Large intestine (tissue), 3 donors: ENCODE measurements around the gene S100A3. TPM values are rescaled to one million over a fixed set of nuclear protein-coding genes. Genes with fewer than 3 reads are reported as not detected.

Experiments
- DNase-seq, 2 donors: peaks; one replicate each; pipeline versions ENCODE4 v3.0.0 to v3.0.0-alpha.2; 2013
- H3K27ac ChIP-seq: one replicate; pipeline ENCODE4 v1.5.1; 2013; ENCODE audit warnings: low read length
- H3K27me3 ChIP-seq: 2 replicates; pipeline ENCODE4 v1.6.1; 2013; ENCODE audit warnings: low read length; ENCODE audit not compliant: control insufficient read depth, insufficient read depth
- H3K36me3 ChIP-seq: 2 replicates; pipeline ENCODE4 v1.6.1; 2013; ENCODE audit warnings: low read length; ENCODE audit not compliant: control insufficient read depth, insufficient read depth
- H3K4me1 ChIP-seq: one replicate; pipeline ENCODE4 v1.6.1; 2013; ENCODE audit warnings: low read length; ENCODE audit not compliant: control insufficient read depth, insufficient read depth
- H3K4me3 ChIP-seq: one replicate; pipeline ENCODE4 v1.5.1; 2013; ENCODE audit warnings: low read length
- H3K9me3 ChIP-seq: one replicate; pipeline ENCODE4 v1.6.1; 2013; ENCODE audit warnings: mild to moderate bottlenecking, low read depth, low read length, moderate library complexity; ENCODE audit not compliant: control insufficient read depth
- WGBS: methylation state at CpG from one replicate; pipeline ENCODE4 v1.1.5; 2013; ENCODE audit warnings: low lambda C conversion rate; ENCODE audit not compliant: insufficient coverage; 5-methylcytosine and 5-hydroxymethylcytosine counted together
- polyA plus RNA-seq: library from polyadenylated mRNA; unstranded; fragments of 120-200 nt; gene quantifications from one replicate; pipeline ENCODE4 v1.2.1, GENCODE V29; 2013

S100A3 gene
- polyA plus RNA-seq, 1 donor: not detected

DNA sequence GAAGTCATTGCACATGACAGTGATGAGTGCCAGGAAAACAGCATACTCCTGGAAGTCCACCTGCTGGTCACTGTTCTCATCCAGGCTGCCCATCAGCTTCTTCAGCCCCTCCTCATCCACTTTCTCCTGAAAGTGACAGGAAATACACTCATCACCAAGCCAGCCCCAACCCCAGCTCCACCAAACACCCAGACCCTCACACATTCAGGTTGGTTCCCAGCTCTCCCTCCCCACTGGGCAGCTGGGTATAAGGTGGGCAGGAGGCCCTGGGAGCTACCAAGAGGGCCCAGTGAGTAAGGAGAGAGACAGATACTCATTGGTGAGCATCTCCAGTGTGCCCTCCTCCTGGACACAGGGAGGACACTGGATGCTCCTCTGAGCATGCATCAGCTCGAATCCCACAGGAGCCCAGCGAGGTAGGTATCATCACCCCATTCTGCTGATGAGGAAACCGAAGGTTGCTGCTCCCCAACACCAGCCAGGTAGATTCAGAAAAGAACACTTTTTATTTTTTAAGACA lies 12.5 kb upstream of the S100A3 start:
- Histone ChIP-seq H3K4me1 (peaks cover 19% of the 10 kb centered on the region), H3K27ac (no peak overlapping the region), H3K4me3 (no peak overlapping the region), H3K9me3 (no peaks in the 10 kb centered on the region), H3K36me3 (no peaks in the 10 kb centered on the region), H3K27me3 (no peaks in the 10 kb centered on the region)
- no peak for DNase-seq
- no CpG with 5 or more reads among the region's 3 CpGs for WGBS

DNA sequence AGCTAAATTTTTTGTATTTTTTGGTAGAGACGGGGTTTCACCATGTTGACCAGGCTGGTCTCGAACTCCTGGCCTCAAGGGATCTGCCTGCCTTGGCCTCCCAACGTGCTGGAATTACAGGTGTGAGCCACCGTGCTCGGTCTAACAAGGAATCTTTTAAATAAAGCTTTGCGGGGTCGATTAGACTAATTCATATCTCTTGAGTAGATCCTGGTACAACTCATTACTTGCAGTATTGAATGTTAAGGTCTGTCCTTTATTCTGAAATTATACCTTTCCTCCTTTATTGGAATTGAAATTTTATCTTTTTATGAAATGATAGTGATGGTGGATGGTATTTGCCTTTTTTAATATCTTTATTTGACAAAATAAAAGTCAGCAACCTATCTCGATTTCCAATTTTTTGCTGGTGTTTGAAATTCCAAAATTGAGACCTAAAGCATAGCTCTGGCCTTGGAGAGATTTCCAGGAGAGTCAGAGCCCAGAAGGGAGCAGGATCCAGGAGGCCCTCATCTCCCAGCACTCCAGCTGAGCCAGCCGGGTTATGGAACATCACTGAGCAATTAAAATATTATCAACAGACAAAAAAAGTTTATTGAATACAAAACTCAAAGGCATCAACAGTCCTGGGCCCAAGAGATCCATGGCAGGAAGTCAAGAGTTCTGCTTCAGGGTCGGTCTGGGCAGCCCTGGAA lies 11.9 kb upstream of the S100A3 start:
- Histone ChIP-seq H3K4me1 (peaks cover 14% of the 10 kb centered on the region), H3K27ac (no peak overlapping the region), H3K9me3 (no peaks in the 10 kb centered on the region), H3K36me3 (no peaks in the 10 kb centered on the region), H3K4me3 (no peak overlapping the region), H3K27me3 (no peaks in the 10 kb centered on the region)
- WGBS: 100% methylated on average over 2 of the region's 10 CpGs
- no peak for DNase-seq

DNA sequence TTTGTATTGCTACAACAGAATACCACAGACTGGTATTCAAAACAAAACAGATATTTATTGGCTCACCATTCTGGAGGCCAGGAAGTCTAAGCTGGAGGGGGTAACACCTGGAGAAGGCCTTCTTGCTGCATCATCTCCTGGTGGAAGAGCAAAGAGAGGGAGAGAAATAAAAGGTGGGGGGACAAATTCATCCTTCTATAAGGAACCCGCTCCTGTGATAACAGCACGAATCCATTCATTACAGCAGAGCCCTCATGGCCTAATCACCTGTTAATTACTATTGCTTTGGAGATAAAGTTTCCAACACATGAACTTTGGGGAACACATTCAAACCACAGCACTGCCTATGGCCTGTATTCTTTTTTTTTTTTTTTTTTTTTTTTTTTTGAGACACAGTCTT lies 11.2 kb upstream of the S100A3 start:
- H3K4me3 ChIP-seq: no peak overlapping the region
- H3K27me3 ChIP-seq: no peaks in the 10 kb centered on the region
- H3K9me3 ChIP-seq: no peaks in the 10 kb centered on the region
- no peaks in the 10 kb centered on the region for H3K36me3 ChIP-seq
- DNase-seq: no peak
- H3K27ac ChIP-seq: no peak overlapping the region
- H3K4me1 ChIP-seq: peaks cover 7% of the 10 kb centered on the region
- no CpG with 5 or more reads among the region's 2 CpGs for WGBS

- Histone ChIP-seq H3K4me1 (no peaks in the 10 kb centered on the region), H3K36me3 (no peaks in the 10 kb centered on the region), H3K27me3 (no peaks in the 10 kb centered on the region), H3K4me3 (no peak overlapping the region), H3K9me3 (no peaks in the 10 kb centered on the region), H3K27ac (no peak overlapping the region)
- WGBS: 80% methylated on average over 1 of the region's 3 CpGs
- no peak for DNase-seq
These were observed 8.8 kb upstream of the S100A3 start for GRCh38 chr1:153557877-153558276.

DNA sequence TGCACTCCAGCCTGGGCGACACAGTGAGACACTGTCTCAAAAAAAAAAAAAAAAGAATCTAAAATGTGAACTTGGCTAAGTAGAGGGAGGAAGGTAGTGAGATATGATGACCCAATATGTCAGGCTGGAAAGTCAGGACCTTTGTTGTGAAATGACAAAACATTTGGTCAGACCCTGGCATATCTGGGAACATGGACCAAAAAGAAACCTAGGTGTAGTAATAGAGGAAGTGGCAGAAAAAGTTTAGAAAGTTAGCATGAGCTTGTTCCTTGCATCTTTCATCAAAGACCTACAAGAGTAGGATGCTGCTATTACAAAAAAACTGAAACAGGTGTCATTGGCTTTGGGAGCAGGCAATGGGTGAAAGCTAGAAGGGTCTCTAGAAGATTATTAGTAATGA lies 7.3 kb upstream of the S100A3 start:
- no peak for DNase-seq
- Histone ChIP-seq H3K4me1 (no peaks in the 10 kb centered on the region), H3K4me3 (no peak overlapping the region), H3K27ac (no peak overlapping the region), H3K36me3 (no peaks in the 10 kb centered on the region), H3K27me3 (no peaks in the 10 kb centered on the region), H3K9me3 (no peaks in the 10 kb centered on the region)
- WGBS: no CpG with 5 or more reads among the region's 1 CpG

GRCh38 chr1:153553830-153554541 lies 4.9 kb upstream of the S100A3 start:
- H3K27ac ChIP-seq: no peak overlapping the region
- no peak for DNase-seq
- H3K27me3 ChIP-seq: no peaks in the 10 kb centered on the region
- no peak overlapping the region for H3K4me3 ChIP-seq
- no CpG with 5 or more reads among the region's 2 CpGs for WGBS
- H3K9me3 ChIP-seq: no peaks in the 10 kb centered on the region
- H3K4me1 ChIP-seq: no peaks in the 10 kb centered on the region
- H3K36me3 ChIP-seq: no peaks in the 10 kb centered on the region

DNA sequence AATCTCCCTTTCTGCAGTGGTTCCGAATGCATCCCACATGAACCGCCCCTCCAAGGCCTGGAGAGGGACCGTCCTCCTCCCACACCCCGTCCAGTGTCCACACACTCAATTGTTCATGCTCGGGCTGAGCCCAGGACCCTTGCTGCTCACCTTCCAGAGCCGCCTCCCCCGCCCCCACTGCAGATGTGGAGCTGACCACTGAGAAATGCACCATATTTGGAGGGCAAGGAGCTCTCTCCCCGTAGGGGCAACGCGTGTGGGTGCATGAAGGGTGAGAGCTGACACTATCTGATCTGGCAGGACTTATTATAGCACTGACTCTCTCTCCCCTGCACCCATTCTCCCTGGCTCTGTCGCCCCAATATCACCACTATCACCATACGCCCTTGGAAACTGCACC lies 4.0 kb upstream of the S100A3 start:
- no CpG with 5 or more reads among the region's 12 CpGs for WGBS

DNA sequence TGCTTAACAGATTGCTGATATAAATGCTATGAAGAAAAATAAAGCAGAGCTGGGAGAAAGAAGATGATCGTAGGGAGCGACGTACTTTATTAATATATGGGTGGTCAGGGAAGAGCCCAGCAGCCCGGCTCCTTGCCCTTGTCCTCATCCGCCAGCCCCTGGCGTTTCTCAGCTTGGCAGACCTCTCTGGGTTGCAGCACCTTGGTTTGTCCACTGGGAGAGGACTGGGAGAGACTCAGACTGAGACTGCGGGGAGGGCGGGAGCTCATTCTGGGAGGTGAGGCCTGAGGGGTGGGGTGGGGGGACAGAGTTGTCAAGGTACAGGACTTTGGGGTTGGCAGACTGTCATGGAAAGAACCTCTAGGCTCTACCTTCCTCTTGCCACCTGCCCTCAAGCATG lies 3.3 kb upstream of the S100A3 start:
- Histone ChIP-seq H3K4me1 (peaks cover 2% of the 10 kb centered on the region), H3K36me3 (no peaks in the 10 kb centered on the region), H3K27me3 (no peaks in the 10 kb centered on the region), H3K9me3 (no peaks in the 10 kb centered on the region), H3K27ac (no peak overlapping the region), H3K4me3 (no peak overlapping the region)
- peak in 1 of 2 donors; percentile 1 for DNase-seq
- no CpG with 5 or more reads among the region's 8 CpGs for WGBS

More for the DNA sequence above, 4.0 kb upstream of the S100A3 start:
- no peak for DNase-seq
- no peak overlapping the region for H3K27ac ChIP-seq
- no peaks in the 10 kb centered on the region for H3K27me3 ChIP-seq
- H3K9me3 ChIP-seq: no peaks in the 10 kb centered on the region
- H3K4me1 ChIP-seq: peaks cover 2% of the 10 kb centered on the region
- H3K4me3 ChIP-seq: no peak overlapping the region
- no peaks in the 10 kb centered on the region for H3K36me3 ChIP-seq

- Histone ChIP-seq H3K27me3 (no peaks in the 10 kb centered on the region), H3K27ac (no peak overlapping the region), H3K9me3 (no peaks in the 10 kb centered on the region), H3K4me3 (no peak overlapping the region), H3K36me3 (no peaks in the 10 kb centered on the region), H3K4me1 (peaks cover 5% of the 10 kb centered on the region)
- DNase-seq: peak in 1 of 2 donors; percentile 2
- no CpG with 5 or more reads among the region's 10 CpGs for WGBS
These were observed 1.9 kb upstream of the S100A3 start for GRCh38 chr1:153550827-153551500.

GRCh38 chr1:153550398-153550758 lies 1.3 kb upstream of the S100A3 start:
- H3K27ac ChIP-seq: no peak overlapping the region
- H3K4me3 ChIP-seq: no peak overlapping the region
- H3K4me1 ChIP-seq: peaks cover 11% of the 10 kb centered on the region
- H3K36me3 ChIP-seq: no peaks in the 10 kb centered on the region
- no peaks in the 10 kb centered on the region for H3K27me3 ChIP-seq
- DNase-seq: no peak
- no CpG with 5 or more reads among the region's 4 CpGs for WGBS
- H3K9me3 ChIP-seq: no peaks in the 10 kb centered on the region
